RWPE2 (cell line): ENCODE data around the gene PLD5.
"Not testable (repeated sequence)": the region's sequence is repeated elsewhere in the genome, so short reads cannot be mapped to it uniquely, and the experiment has no call there.

Source experiments
- ATAC-seq: fragments of 200-7000 bp; cut with Tn5 transposase; 3 replicates; pipeline ENCODE4 v1.9.1; 2021; ENCODE audit warnings: low read depth
- DNase-seq: peaks from one replicate; pipeline ENCODE4 v3.0.0-alpha.2; 2020; ENCODE audit warnings: low spot score
- H3K27ac ChIP-seq: fragments of 450-650 bp; 2 replicates; pipeline ENCODE4 v1.5.1; 2017; ENCODE audit warnings: mild to moderate bottlenecking; ENCODE audit not compliant: poor library complexity, severe bottlenecking
- H3K27me3 ChIP-seq: fragments of 250-450 bp; sonication (Bioruptor Pico); 2 replicates; pipeline ENCODE4 v1.5.1; 2021; ENCODE audit warnings: mild to moderate bottlenecking, moderate library complexity; ENCODE audit not compliant: insufficient read depth, poor library complexity, severe bottlenecking
- H3K36me3 ChIP-seq: fragments of 250-450 bp; sonication (Bioruptor Pico); 2 replicates; pipeline ENCODE4 v1.5.1; 2020; ENCODE audit warnings: low read depth, mild to moderate bottlenecking, moderate library complexity
- H3K4me1 ChIP-seq: fragments of 250-450 bp; sonication (Bioruptor Pico); 2 replicates; pipeline ENCODE4 v1.5.1; 2021; ENCODE audit warnings: mild to moderate bottlenecking, moderate library complexity; ENCODE audit not compliant: insufficient read depth, poor library complexity, severe bottlenecking
- H3K4me3 ChIP-seq: fragments of 250-450 bp; sonication (Bioruptor Pico); 2 replicates; pipeline ENCODE4 v1.5.1; 2021; ENCODE audit warnings: mild to moderate bottlenecking, moderate library complexity; ENCODE audit not compliant: severe bottlenecking
- H3K9me3 ChIP-seq: fragments of 250-450 bp; sonication (Bioruptor Pico); 2 replicates; pipeline ENCODE4 v1.5.1; 2021; ENCODE audit warnings: mild to moderate bottlenecking, moderate library complexity; ENCODE audit not compliant: severe bottlenecking
- CTCF ChIP-seq: fragments of 450-650 bp; IDR thresholded peaks from one replicate; pipeline ENCODE4 v1.5.1; 2017; ENCODE audit warnings: mild to moderate bottlenecking, moderate library complexity; ENCODE audit not compliant: poor library complexity, severe bottlenecking

The PLD5 gene

GRCh38 chr1:242187171-242187570, 337.3 kb downstream of the PLD5 start:
- DNase-seq (no peak), ATAC-seq (no peak)
- H3K4me1 ChIP-seq, result no peaks in the 10 kb centered on the region
- no peak for TF ChIP-seq CTCF
- no peaks in the 10 kb centered on the region for H3K36me3 ChIP-seq
- no peaks in the 10 kb centered on the region for H3K9me3 ChIP-seq
- no peak overlapping the region for H3K4me3 ChIP-seq
- H3K27ac ChIP-seq, result no peak overlapping the region
- no peaks in the 10 kb centered on the region for H3K27me3 ChIP-seq

- DNase-seq (no peak), ATAC-seq (no peak)
- Histone ChIP-seq H3K4me3 (no peak overlapping the region), H3K27ac (no peak overlapping the region), H3K9me3 (no peaks in the 10 kb centered on the region), H3K4me1 (no peaks in the 10 kb centered on the region), H3K27me3 (no peaks in the 10 kb centered on the region), H3K36me3 (no peaks in the 10 kb centered on the region)
- TF ChIP-seq CTCF, result no peak
Observed at GRCh38 chr1:242185731-242186130, 338.8 kb downstream of the PLD5 start.

- H3K4me3 ChIP-seq, result no peak overlapping the region
- H3K27me3 ChIP-seq, result no peaks in the 10 kb centered on the region
- no peak for ATAC-seq
- no peak overlapping the region for H3K27ac ChIP-seq
- TF ChIP-seq CTCF, result no peak
- no peaks in the 10 kb centered on the region for H3K9me3 ChIP-seq
- no peaks in the 10 kb centered on the region for H3K4me1 ChIP-seq
- H3K36me3 ChIP-seq, result no peaks in the 10 kb centered on the region
- DNase-seq, result no peak
Observed at GRCh38 chr1:242184955-242185354, 339.5 kb downstream of the PLD5 start.

- not testable (repeated sequence) for H3K36me3 ChIP-seq, DNase-seq, H3K27ac ChIP-seq, ATAC-seq, H3K4me3 ChIP-seq, H3K4me1 ChIP-seq, H3K27me3 ChIP-seq, H3K9me3 ChIP-seq
Observed at GRCh38 chr1:242179767-242180166, 344.7 kb downstream of the PLD5 start.

GRCh38 chr1:242178924-242179708, 345.4 kb downstream of the PLD5 start:
- Histone ChIP-seq H3K36me3 (no peaks in the 10 kb centered on the region), H3K4me3 (no peak overlapping the region), H3K9me3 (no peaks in the 10 kb centered on the region), H3K27me3 (no peaks in the 10 kb centered on the region), H3K27ac (no peak overlapping the region), H3K4me1 (no peaks in the 10 kb centered on the region)
- no peak for DNase-seq
- TF ChIP-seq CTCF, result no peak
- ATAC-seq, result no peak
